ENCODE data around the gene CHSY1.
"Not testable (repeated sequence)": the region's sequence is repeated elsewhere in the genome, so short reads cannot be mapped to it uniquely, and the experiment has no call there.

DNA sequence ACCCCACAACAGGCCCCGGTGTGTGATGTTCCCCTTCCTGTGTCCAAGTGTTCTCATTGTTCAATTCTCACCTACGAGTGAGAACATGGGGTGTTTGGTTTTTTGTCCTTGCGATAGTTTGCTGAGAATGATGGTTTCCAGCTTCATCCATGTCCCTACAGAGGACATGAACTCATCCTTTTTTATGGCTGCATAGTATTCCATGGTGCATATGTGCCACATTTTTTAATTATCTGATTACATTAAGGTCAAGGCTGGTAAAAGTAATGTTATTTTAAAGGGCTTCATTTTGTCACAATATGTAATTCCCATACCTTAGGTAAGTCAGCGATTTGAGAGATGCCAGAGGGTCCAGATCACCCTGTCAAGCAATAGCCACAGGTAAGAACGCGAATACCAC, 35.5 kb upstream of the CHSY1 start:
- TF ChIP-seq, protein P1, sequence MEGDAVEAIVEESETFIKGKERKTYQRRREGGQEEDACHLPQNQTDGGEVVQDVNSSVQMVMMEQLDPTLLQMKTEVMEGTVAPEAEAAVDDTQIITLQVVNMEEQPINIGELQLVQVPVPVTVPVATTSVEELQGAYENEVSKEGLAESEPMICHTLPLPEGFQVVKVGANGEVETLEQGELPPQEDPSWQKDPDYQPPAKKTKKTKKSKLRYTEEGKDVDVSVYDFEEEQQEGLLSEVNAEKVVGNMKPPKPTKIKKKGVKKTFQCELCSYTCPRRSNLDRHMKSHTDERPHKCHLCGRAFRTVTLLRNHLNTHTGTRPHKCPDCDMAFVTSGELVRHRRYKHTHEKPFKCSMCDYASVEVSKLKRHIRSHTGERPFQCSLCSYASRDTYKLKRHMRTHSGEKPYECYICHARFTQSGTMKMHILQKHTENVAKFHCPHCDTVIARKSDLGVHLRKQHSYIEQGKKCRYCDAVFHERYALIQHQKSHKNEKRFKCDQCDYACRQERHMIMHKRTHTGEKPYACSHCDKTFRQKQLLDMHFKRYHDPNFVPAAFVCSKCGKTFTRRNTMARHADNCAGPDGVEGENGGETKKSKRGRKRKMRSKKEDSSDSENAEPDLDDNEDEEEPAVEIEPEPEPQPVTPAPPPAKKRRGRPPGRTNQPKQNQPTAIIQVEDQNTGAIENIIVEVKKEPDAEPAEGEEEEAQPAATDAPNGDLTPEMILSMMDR (IDR thresholded peaks at IDR 0.05), result not testable (repeated sequence)
- not testable (repeated sequence) for TF ChIP-seq MAZ (IDR thresholded peaks at IDR 0.05; ENCODE audit: borderline replicate concordance, low read depth, low read length); POLR2A (IDR thresholded peaks at IDR 0.05; ENCODE audit: low read length); MYC (IDR thresholded peaks at IDR 0.05; ENCODE audit: borderline replicate concordance, low read length); MAX (IDR thresholded peaks at IDR 0.05); RARB (CRISPR knock-in tag; IDR thresholded peaks at IDR 0.05); EP300 (IDR thresholded peaks at IDR 0.05); CHD2 (IDR thresholded peaks at IDR 0.05; ENCODE audit: low read length, partially characterized antibody); EHMT2 (IDR thresholded peaks at IDR 0.05; ENCODE audit: low read depth); SMC3 (IDR thresholded peaks at IDR 0.05); JUNB (IDR thresholded peaks at IDR 0.05); MAFK (IDR thresholded peaks at IDR 0.05; ENCODE audit: partially characterized antibody); REST (IDR thresholded peaks at IDR 0.05)
- TF ChIP-seq, protein P2, sequence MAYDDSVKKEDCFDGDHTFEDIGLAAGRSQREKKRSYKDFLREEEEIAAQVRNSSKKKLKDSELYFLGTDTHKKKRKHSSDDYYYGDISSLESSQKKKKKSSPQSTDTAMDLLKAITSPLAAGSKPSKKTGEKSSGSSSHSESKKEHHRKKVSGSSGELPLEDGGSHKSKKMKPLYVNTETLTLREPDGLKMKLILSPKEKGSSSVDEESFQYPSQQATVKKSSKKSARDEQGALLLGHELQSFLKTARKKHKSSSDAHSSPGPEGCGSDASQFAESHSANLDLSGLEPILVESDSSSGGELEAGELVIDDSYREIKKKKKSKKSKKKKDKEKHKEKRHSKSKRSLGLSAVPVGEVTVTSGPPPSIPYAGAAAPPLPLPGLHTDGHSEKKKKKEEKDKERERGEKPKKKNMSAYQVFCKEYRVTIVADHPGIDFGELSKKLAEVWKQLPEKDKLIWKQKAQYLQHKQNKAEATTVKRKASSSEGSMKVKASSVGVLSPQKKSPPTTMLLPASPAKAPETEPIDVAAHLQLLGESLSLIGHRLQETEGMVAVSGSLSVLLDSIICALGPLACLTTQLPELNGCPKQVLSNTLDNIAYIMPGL (CRISPR knock-in tag; IDR thresholded peaks at IDR 0.05; ENCODE audit: borderline replicate concordance), result not testable (repeated sequence)

Data from A549 (cell line).